Islet precursor cell (in vitro differentiated cells): ENCODE data around the gene HIPK4.
"Not testable (repeated sequence)": the region's sequence is repeated elsewhere in the genome, so short reads cannot be mapped to it uniquely, and the experiment has no call there.

Source experiments
- DNase-seq: peaks from one replicate; pipeline ENCODE4 v3.0.0-alpha.2; 2018

The HIPK4 gene

DNA sequence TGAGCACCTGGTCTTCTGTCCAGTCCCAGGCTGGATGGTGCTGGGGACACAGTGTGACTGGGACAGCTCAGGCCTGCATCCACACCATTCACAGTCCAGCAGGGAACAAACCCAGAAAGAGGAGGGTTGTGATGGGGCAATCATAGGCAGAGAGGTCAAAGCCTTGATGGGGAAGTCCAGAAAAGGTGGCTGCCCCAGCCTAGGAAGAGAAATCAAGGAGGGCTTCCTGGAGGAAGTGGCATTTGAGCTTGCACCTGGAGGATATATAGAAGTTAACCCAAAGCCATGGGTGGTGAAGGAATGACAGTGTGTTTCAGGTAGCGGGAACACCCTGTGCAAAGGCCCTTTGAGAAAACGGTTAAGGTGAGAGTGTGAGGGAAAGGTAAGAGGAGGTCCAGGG is 25.8 kb upstream of the HIPK4 start:
- no peak for DNase-seq

DNA sequence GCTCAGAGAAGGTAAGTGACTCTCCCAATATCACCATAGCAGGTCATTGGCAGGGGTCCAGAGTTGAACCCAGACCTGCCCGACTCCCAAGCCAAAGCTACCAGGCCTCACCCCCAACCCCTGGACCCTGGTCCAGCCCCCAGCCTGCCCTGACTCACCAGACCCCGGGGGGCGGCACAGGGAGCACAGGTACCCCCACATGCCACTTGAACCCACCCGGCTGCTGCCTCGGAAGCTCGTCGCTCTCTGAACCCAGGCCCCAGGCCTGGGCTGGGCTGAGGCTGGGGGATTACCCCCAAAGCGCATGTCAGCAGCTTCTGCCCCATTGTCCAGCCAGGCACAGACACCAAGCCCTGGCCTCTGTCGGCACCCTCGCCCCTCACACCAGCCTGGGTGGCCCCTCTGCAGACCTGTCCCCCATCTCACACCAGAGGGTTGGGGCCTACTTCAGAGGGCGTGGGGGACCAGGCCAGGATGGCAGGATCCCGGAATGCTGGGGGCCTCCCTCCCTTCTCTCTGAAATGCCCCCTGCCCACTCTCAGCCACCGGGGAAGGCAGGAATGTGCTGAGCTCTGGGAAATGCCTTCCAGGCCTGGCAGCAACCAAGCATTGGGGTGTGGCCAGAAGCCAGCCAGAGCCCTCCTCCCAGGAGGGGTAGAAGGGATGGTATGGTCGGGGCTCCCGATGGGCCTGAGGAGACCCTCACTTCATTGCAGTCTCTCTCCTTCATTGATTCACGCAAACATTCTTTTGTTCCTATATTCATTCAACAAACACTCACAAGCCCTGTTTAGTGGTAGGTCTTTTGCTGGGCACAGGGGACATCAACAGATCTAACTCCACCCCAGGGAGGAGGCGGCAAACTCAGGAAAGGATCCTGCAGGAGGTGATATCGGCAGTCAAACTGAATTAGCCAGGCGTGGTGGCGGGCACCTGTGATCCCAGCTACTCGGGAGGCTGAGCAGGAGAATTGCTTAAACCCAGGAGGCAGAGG is 24.9 kb upstream of the HIPK4 start:
- no peak for DNase-seq

DNA sequence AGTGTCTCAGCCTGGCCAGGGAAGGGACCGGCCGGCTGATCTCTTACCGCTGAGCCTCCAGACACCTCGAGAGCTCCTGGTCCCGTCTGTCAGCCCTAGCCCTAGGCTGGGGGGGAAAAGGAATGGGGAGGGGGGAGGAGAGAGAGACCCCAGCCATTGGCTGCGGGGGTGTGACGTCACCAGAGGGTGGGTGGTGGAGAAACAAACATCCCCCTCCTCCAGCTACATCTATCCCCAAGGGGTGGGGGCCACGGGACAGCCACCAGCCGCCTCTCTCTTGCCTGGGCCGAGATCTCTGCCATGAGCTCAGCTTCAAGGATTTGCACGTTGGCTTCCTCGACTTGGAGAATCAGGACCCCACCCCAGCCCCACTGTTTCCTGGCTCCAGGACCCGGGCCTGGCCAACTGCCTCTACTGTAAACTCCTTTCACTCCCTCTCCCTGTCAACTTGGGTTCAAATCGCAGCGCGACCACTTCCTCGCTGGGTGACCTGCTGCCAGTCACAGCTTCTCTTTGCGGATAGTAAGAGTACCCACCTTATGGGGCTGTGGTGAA is 23.4 kb upstream of the HIPK4 start, which contains the start of gene PRX:
PRX (minus strand) TSS at position 88 of the 555 bp plus-strand sequence. CDS start 5,446 bp downstream, outside the sequence.
- peak; percentile 87 for DNase-seq

DNA sequence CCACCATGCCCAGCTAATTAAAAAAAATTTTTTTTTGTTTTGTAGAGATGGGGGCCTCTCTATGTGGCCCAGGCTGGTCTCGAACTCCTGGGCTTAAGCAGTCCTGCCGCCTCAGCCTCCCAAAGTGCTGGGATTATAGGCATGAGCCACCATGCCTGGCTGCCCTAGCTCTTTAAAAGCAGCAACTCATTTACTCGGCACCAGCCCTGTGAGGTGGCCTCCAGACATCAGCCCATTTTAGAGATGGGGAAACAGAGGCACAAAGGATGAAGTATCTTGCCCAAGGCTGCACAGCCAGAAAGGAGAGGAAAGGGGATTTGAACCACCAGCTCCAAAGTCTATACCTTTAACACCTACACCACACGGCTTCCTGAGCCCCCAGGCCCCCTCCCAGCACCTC is 22.9 kb upstream of the HIPK4 start:
- no peak for DNase-seq

DNA sequence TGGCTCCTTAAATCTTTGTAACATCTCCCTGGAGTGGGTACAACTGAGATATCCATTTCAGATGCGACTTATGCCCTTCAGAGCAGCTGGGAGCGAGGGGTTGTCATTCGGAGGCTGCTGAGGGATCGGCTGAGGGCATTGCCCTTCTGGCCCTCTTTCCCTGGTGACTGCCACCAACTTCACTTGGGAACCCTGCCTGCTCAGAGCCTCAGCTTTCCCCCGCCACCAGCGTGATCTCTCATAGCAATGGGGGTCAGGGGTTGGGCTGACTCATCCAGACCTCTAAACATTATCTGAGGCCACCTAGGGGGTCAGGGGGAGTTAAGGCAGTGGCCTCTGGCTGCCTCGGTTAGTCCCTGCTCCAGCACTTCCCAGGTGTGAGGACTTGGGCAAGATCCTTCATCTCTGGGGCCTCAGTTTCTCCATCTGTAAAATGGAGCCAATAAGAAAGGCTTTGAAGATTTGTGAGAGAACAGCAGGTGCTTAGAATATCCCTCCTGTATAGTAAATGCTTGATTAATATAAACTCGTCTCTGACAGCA is 22.0 kb upstream of the HIPK4 start:
- DNase-seq = no peak

DNA sequence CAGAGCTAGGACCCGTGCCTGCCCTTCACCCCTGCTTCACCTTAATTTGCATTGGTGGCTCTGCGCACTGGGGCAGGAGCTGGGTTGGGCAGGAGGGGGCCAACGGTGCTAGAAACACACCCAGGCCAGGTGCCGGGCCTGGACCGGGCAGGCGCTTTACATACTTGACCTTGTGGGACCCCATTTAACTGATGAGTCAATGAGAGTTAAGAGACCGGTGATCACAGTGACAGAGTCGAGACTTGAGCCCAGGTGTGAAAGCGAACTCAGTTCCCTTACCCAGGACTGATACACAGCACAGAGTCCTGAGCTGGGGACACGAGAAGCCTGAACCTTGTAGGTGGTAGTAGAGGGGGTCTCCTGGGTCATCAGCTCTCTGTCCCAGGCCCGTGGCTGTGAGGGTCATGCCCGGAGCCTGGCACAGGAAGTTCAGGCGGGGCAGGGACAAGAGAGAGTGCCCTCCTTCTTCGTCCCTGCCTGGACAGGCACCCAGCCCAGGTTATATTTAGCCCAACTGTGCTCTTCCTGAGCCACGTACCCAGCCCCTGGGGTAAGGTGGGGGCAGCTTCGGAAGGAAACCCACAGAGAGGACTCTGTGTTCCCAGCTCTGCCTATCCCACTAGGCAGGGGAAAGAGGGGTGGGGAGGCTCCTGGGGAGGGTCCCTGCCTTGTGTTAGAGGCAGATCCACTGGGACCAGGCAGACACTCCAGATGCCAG is 21.3 kb upstream of the HIPK4 start:
- peak; percentile 53 for DNase-seq

DNA sequence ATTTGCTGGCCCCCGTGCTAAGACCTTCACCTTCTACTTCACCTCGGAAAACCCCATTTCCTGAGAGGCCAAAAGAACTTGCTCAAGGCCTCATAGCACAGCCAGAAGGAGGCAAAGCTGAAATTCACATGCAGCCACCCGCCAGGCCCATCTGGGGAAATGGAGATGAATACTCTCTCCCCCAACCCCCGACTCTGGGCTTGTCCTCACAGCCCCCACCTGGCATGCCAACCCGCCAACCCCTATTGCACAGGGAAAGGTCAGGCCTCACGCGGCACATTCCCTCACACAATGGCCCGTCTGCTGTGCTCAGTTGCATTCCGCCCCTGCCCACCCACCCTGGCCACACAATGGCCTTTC is 20.0 kb upstream of the HIPK4 start:
- DNase-seq = no peak

DNA sequence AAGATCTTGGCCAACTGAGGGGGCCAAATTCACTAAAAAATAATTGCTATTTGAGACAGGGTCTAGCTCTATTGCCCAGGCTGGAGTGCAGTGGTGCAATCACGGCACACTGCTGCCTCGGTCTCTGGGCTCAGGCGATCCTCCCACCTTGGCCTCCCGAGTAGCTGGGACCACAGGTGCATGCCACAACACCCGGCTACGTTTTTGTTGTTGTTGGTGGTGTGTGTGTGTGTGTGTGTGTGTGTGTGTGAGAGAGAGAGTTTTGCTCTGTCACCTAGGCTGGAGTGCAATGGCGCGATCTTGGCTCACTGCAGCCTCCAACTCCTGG is 18.6 kb upstream of the HIPK4 start:
- not testable (repeated sequence) for DNase-seq

DNA sequence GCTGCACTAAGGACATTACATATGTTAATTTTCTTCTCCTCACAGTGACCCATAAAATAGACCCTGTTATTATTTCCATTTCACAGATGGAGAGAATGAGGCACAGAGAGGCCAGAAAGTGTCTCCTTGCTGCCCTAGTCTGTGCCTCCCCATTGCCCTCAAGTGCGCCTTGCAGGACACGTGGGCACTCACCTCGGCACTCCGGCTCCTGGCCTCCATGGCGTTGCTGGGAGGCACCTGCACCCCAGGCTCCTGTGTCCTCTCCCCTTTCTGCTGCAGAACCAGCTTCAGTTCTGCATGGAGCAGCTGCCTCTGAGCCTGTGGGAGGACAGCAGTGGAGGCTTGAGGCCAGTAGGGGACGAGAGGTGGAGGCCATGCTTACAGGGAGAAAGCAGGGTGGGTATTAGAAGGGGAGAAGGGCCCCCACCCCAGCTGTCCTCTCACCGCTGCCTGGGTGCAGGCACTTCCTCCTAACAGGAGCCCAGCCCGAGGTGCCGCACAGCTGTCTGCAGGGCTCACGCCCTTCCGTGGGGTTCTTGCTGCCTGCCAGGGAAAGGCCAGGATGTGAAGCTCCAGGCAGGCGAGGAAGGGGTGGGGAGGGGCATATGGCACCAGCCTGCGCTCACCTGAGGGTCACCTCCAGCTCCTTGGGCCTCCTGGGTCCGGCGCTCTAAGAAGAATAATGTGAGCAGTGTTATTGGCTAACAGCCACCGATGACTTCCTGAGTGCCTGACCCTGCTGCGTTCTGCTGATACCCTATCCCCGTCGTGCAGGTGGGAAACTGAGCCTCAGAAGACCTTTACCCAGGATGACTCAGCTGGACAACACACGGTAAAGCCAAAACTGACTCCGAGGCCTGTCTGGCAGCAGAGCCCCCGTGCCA is 18.0 kb upstream of the HIPK4 start:
- DNase-seq = peak; percentile 51

DNA sequence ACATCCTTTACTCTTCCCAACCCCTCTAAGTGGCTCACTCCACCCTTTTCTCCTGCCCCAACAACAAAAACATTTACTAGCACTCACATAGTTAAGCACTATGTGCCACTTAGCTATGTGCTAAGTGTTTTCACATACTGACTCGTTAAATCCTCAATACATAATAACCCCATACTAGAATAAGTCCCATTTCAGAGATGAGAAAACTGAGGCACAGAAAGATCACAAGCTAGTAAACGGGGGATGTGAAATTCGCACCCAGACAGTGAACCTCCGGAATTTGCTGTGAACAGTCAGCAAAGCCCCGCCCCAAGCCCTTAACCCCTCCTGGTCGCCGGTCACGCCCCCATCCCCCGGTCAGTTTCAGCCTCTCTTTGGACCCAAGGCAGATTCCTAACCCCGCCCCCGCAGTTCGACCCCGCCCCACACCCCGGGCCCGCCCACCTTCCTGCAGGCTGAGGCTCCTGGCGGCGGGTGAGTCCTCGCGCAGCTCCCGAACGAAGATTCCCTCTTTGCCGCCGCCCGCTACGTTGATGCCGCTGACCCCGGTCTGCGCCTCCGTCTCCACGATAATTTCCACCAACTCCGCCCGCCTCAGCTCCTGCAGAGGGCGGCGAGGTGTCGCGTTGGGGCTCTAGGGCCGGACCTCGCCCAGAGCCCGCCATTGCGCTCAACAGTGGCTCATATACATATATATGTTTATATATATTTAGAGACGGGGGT is 13.4 kb upstream of the HIPK4 start:
- peak; percentile 99 for DNase-seq

DNA sequence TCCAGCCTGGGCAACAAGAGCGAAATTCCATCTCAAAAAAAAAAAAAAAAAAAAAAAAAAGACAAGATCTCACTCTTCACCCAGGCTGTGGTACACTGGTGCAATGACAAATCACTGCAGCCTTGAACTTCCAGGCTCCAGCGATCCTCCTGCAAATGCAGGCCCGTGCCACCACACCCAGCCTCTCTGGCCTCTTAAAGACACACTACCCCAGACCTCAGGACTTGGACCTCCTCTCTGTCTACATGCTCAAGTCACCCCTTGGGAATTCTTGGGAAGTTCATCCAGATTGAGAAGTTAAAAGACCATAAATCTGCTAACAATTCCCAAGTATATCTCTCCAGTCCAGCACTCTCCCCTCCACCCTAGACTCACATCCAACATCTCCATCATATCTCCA is 10.6 kb upstream of the HIPK4 start:
- no peak for DNase-seq

DNA sequence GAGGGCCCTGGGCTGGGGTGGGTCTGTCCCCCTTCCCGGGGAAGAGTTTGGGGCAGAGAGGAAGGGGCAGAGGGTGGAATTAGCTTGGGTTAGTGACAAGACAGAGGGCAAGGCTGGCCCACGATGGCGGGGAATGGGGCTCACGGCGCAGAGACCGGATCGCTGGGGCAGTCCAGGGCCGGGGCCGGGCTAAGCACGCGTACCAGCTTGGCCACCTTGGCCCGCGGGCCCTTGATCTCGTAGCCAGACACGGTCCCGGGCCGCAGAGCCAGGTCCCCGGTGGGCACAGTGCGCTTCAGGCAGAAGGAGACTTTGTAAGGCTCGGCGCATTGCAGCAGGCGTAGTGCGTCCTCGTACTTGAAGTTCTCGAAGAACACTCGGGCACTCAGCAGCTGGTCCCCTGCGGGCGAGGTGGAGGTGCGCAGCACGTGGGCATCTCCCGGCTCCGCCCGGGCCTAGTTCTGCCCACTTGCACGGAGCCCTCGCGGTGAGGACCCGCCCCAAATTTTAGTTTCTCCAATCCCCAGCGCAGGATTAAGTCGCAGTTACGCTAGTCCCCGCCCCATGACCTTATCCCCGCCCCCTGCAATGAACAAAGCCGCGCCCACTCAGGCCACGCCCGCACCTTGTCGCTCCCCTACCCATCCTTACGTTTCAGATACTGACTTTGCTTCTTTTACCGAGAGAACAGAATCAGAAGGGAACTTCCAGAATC is 8.6 kb upstream of the HIPK4 start:
- DNase-seq = peak; percentile 80

DNA sequence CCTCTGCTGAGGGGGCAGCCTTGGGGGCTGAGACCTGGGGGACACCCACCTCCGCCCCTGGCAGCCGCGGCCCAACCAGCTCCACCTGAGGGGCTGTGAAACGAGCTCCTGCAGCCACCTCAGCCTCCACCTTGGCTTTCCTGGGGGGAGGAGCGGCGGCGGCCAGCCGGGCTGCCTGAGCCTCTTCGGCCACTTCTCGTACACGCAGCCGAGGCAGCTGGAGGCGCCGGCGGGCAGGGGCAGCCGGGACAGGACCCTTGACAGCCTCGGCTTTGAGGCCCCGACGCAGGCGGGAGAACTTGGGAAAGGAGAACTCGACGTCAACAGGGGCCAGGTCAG is 7.6 kb upstream of the HIPK4 start:
- DNase-seq = no peak

DNA sequence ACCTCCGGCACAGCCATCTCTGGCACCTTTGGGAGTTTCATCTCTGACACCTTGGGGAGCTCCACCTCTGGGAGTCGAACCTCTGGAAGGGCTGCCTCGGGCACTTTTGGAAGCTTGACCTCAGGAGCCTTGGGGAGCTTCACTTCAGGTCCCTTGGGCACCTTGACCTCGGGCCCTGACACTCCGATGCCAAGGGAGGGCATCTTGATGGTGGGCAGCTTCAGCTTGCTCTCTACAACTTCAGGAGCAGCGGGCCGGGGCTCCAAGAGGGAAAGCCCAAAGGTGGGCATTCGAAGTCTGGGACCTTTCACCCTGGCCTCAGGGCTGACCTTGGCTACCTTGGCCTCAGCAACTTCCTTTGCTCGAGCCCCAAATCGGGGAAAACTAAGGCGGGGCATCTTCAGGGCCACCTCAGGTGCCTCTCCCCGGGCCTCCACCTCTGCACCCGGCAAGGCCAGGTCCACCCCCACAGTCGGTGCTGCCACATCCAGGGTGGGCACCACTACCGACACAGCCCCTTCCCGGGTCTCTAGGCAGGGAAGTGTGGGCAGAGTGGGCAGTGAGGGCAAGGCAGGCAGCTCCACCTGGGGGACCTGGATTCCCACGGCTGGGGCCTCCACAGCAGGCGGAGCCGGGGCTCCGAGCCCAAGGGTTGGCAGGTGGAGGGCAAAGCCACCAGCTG is 7.0 kb upstream of the HIPK4 start:
- no peak for DNase-seq

DNA sequence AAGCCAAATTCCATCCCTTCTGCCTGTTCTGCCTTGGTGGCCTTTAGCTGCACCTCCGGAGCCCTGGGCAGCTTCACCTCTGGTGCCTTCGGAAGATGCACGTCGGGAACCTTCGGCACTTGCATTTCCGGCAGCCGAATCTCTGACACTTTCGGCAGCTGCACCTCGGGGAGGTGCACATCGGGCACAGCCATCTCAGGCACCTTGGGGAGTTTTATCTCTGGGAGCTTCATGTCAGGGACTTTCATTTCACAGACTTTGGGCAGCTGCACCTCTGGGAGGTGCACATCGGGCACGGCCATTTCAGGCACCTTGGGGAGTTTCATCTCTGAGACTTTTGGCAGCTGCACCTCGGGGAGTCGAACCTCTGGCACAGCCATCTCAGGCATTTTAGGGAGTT is 6.0 kb upstream of the HIPK4 start:
- no peak for DNase-seq

DNA sequence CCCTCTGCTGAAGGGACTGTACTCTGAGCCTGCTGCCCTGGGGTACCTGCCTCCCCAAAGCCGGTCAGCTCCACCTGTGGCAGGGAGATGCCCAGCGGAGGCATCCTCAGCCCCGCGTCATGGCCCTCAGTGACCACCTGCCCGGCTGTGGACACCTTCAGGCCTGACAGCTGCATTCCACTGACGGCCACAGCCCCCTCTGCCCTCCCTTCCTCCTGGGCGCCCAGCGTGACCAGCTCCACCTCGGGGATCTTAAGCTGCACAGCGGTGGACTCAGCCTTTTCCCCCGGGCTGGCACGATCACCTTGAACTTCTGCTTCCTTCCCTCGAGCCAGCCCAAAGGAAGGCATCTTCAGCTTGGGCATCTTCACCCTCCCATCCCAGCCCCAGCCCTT is 4.8 kb upstream of the HIPK4 start:
- no peak for DNase-seq

DNA sequence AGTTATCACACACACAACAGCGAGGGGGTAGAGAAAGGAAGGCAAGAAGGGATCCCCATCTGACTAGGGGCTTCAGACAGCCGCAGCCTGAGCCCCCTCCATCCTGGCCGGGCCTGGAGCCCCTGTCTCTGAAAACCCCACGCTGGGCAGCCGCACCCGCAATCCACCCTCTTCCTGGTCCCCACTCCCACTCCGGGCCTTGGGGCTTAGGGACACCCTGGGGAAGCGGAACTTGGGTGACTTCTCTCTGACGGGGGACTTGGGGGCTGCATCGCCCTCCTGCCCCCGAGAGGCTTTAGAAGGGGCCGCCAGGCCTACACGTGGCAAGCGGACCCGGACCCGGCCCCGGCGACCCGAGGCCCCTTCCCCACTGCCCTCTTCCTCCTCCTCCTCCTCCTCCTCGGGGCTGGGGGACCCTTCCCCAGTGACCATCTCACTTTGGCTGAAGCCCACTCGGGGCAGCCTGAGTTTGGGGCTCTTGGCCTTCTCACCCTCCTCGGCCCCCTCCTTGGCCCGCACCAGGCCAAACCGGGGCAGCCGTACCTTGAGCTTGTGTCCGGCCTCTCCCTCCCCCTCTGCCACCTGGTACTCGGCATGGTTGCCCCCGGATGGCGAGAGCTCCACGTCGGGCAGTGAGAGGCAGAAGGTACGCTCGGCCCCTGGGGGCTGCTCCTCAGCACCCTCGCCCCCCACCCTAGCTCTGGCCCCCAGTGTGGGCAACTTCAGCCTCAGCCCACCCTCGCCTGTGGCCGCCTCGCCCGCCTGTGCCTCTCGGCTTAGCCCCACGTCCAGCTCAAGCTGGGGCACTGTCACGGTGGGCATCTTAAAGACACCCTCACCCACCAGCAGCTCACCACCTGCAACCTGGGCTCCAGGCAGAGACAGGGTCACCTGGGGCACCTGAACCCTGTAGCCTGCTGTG is 4.2 kb upstream of the HIPK4 start:
- DNase-seq = no peak

DNA sequence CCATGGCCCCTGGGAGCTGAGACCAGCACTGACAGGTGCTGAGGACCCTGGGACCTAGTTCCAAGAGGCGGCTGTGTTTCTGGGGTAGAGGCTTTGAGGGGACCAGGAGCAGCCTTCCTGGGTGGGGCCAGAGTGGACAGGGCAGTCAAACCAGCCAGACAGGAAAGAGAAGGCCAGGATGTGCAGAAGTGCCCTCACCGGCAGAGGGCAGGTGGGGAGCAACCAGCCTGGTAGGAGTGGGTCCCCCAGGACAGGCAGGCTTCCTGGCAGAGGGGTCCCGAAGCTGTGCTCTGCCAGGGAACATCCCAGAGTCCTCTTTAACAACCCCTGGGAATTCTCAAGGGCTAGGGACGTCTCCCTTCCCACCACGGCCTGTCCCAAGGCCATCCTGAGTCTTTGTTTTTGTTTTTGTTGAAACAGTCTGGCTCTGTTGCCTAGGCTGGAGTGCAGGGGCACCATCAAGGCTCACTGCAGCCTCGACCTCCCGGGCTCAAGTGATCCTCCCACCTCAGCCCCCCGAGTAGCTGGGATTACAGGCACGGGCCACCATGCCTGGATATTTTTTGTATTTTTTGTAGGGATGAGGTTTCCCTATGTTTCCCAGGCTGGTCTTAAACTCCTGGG is 3.0 kb upstream of the HIPK4 start:
- peak; percentile 76 for DNase-seq

DNA sequence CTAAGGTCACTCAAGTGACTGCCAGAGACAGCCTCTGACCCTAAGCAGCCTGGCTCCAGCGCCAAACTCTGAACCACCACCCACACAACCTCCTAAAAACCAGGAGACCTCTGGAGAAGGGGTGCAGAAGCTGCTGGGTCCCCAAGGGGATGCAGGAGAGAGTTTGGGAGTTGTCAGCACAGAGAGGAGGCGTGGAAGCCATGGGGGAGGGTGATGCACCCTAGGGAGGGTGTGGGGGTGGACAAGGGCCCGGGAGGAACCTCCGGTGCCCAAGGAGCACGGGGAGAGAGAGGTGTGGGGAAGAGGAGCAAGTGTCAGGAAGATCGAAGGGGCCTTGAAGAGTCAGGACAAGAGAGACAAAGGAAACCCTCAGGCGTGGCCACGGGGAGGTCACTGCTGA is 2.1 kb upstream of the HIPK4 start:
- DNase-seq = no peak
